HEK293 (cell line): ENCODE results near the gene THYN1.

Experiments
- EGR2 ChIP-seq: fragments of 450-650 bp; formaldehyde crosslinking; IDR thresholded peaks from 2 replicates; pipeline ENCODE4 v1.5.1; 2016; ENCODE audit warnings: low read depth, missing biosample characterization, missing genetic modification characterization
- GLIS1 ChIP-seq: fragments of 450-650 bp; formaldehyde crosslinking; IDR thresholded peaks from 2 replicates; pipeline ENCODE4 v1.5.1; 2016; ENCODE audit warnings: missing biosample characterization, missing genetic modification characterization
- KLF10 ChIP-seq: fragments of 450-650 bp; IDR thresholded peaks from 2 replicates; pipeline ENCODE4 v1.5.1; 2018; ENCODE audit warnings: missing biosample characterization, mild to moderate bottlenecking, missing genetic modification characterization
- MZF1 ChIP-seq: fragments of 450-650 bp; formaldehyde crosslinking; IDR thresholded peaks from 2 replicates; pipeline ENCODE4 v1.5.1; 2017; ENCODE audit warnings: missing biosample characterization, missing genetic modification characterization, borderline replicate concordance
- REPIN1 ChIP-seq: fragments of 450-650 bp; formaldehyde crosslinking; IDR thresholded peaks from 2 replicates; pipeline ENCODE4 v1.5.1; 2017; ENCODE audit warnings: missing biosample characterization, missing genetic modification characterization, low read depth
- ZBTB17 ChIP-seq: fragments of 450-650 bp; formaldehyde crosslinking; IDR thresholded peaks from 2 replicates; pipeline ENCODE4 v1.5.1; 2016; ENCODE audit warnings: missing biosample characterization, missing genetic modification characterization
- ZBTB20 ChIP-seq: fragments of 450-650 bp; formaldehyde crosslinking; IDR thresholded peaks from 2 replicates; pipeline ENCODE4 v1.5.1; 2016; ENCODE audit warnings: missing biosample characterization, missing genetic modification characterization
- ZFP37 ChIP-seq: fragments of 450-650 bp; formaldehyde crosslinking; IDR thresholded peaks from 2 replicates; pipeline ENCODE4 v1.5.1; 2016; ENCODE audit warnings: missing biosample characterization, missing genetic modification characterization
- ZFP69B ChIP-seq: fragments of 450-650 bp; formaldehyde crosslinking; IDR thresholded peaks from 2 replicates; pipeline ENCODE4 v1.5.1; 2016; ENCODE audit warnings: missing biosample characterization, missing genetic modification characterization
- ZNF114 ChIP-seq: fragments of 450-650 bp; formaldehyde crosslinking; IDR thresholded peaks from 2 replicates; pipeline ENCODE4 v1.5.0; 2017; ENCODE audit warnings: missing biosample characterization, missing genetic modification characterization
- ZNF146 ChIP-seq: fragments of 450-650 bp; formaldehyde crosslinking; IDR thresholded peaks from 2 replicates; pipeline ENCODE4 v1.5.1; 2016; ENCODE audit warnings: missing biosample characterization, missing genetic modification characterization
- ZNF2 ChIP-seq: fragments of 450-650 bp; formaldehyde crosslinking; IDR thresholded peaks from 2 replicates; pipeline ENCODE4 v1.5.1; 2016; ENCODE audit warnings: missing biosample characterization, missing genetic modification characterization
- ZNF266 ChIP-seq: fragments of 450-650 bp; formaldehyde crosslinking; IDR thresholded peaks from 2 replicates; pipeline ENCODE4 v1.5.1; 2016; ENCODE audit warnings: missing biosample characterization, missing genetic modification characterization, low read depth
- ZNF292 ChIP-seq: fragments of 450-650 bp; formaldehyde crosslinking; IDR thresholded peaks from 2 replicates; pipeline ENCODE4 v1.5.1; 2016; ENCODE audit warnings: low read depth, missing biosample characterization, missing genetic modification characterization, borderline replicate concordance
- ZNF350 ChIP-seq: fragments of 450-650 bp; formaldehyde crosslinking; IDR thresholded peaks from 2 replicates; pipeline ENCODE4 v1.5.0; 2017; ENCODE audit warnings: missing biosample characterization, mild to moderate bottlenecking, missing genetic modification characterization
- ZNF354C ChIP-seq: fragments of 450-650 bp; formaldehyde crosslinking; IDR thresholded peaks from 2 replicates; pipeline ENCODE4 v1.5.1; 2016; ENCODE audit warnings: missing biosample characterization, missing genetic modification characterization, low read depth, borderline replicate concordance
- ZNF391 ChIP-seq: fragments of 450-650 bp; formaldehyde crosslinking; IDR thresholded peaks from 2 replicates; pipeline ENCODE4 v1.5.1; 2016; ENCODE audit warnings: low read depth, missing biosample characterization, missing genetic modification characterization, borderline replicate concordance
- ZNF555 ChIP-seq: fragments of 450-650 bp; formaldehyde crosslinking; conservative IDR thresholded peaks from 2 replicates; pipeline ENCODE4 v1.5.1; 2017; ENCODE audit warnings: missing biosample characterization, mild to moderate bottlenecking, missing genetic modification characterization, inconsistent platforms
- ZNF585B ChIP-seq: fragments of 450-650 bp; formaldehyde crosslinking; IDR thresholded peaks from 2 replicates; pipeline ENCODE4 v1.5.1; 2016; ENCODE audit warnings: missing biosample characterization, missing genetic modification characterization
- ZNF600 ChIP-seq: fragments of 450-650 bp; formaldehyde crosslinking; IDR thresholded peaks from 2 replicates; pipeline ENCODE4 v1.5.1; 2016; ENCODE audit warnings: missing biosample characterization, missing genetic modification characterization
- ZNF624 ChIP-seq: fragments of 450-650 bp; formaldehyde crosslinking; IDR thresholded peaks from 2 replicates; pipeline ENCODE4 v1.5.1; 2017; ENCODE audit warnings: missing biosample characterization, missing genetic modification characterization
- ZNF747 ChIP-seq: fragments of 450-650 bp; formaldehyde crosslinking; IDR thresholded peaks from 2 replicates; pipeline ENCODE4 v1.5.1; 2016; ENCODE audit warnings: missing biosample characterization, missing genetic modification characterization
- ZSCAN16 ChIP-seq: fragments of 450-650 bp; formaldehyde crosslinking; IDR thresholded peaks from 2 replicates; pipeline ENCODE4 v1.5.1; 2016; ENCODE audit warnings: missing biosample characterization, missing genetic modification characterization
- TF ChIP-seq, protein P1 (sequence below): fragments of 450-650 bp; formaldehyde crosslinking; IDR thresholded peaks from 2 replicates; pipeline ENCODE4 v1.5.1; 2017; ENCODE audit warnings: missing biosample characterization, missing genetic modification characterization
- TF ChIP-seq, protein P2 (sequence below): fragments of 450-650 bp; formaldehyde crosslinking; IDR thresholded peaks from 2 replicates; pipeline ENCODE4 v1.5.1; 2016; ENCODE audit warnings: missing biosample characterization, missing genetic modification characterization
- TF ChIP-seq, protein P3 (sequence below): fragments of 450-650 bp; formaldehyde crosslinking; IDR thresholded peaks from 2 replicates; pipeline ENCODE4 v1.5.1; 2017; ENCODE audit warnings: missing biosample characterization, missing genetic modification characterization
- TF ChIP-seq, protein P4 (sequence below): fragments of 450-650 bp; formaldehyde crosslinking; IDR thresholded peaks from 2 replicates; pipeline ENCODE4 v1.5.1; 2017; ENCODE audit warnings: missing biosample characterization, missing genetic modification characterization
- TF ChIP-seq, protein P5 (sequence below): fragments of 450-650 bp; formaldehyde crosslinking; IDR thresholded peaks from 2 replicates; pipeline ENCODE4 v1.5.1; 2016; ENCODE audit warnings: missing biosample characterization, missing genetic modification characterization
- TF ChIP-seq, protein P6 (sequence below): fragments of 450-650 bp; formaldehyde crosslinking; IDR thresholded peaks from 2 replicates; pipeline ENCODE4 v1.5.1; 2016; ENCODE audit warnings: missing biosample characterization, missing genetic modification characterization

Gene THYN1

DNA sequence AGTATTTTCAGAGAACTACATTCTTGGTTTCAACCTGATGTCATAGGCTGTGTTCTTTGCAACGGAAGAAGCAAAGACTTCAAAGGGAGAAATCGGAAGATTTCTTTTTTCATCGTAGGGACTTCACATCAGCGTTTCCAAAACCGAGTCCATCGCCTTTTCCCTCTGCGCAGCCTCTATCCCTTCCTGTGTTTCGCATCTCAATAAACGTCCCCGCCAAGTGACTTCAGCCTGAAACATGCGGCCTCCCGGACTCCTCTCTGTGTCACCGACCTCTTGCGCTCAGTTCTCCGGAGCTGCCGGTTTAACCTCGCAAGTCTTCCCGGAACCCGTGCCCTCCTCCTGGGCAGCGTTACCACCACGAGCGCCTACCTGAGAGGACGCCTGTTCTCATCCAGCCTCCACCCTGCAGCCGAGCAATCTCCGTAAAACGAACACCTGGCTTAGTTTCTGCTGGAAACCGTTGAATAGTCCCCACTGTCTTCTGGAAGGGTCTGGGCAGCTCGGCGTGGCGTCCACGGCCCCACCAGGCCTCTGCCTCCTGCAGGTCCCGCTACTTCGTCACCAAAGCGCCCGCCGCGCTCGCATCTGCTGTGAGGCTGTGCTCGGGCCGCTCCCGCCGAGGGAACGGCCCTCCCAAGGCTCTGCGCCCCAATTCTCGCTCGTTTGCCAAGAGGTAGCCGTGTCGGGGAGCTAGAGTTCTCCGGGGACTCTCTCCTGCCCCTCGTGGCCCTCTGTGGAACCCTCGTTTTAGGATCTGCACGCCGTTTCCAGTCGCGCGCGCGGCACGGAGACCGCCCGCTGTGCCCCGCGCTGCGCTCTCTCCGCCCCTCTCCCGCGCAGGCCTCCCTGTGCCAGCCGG, 22.6 kb upstream of the THYN1 start, which contains the start of gene GLB1L3 (continued):
- TF ChIP-seq, protein P1, sequence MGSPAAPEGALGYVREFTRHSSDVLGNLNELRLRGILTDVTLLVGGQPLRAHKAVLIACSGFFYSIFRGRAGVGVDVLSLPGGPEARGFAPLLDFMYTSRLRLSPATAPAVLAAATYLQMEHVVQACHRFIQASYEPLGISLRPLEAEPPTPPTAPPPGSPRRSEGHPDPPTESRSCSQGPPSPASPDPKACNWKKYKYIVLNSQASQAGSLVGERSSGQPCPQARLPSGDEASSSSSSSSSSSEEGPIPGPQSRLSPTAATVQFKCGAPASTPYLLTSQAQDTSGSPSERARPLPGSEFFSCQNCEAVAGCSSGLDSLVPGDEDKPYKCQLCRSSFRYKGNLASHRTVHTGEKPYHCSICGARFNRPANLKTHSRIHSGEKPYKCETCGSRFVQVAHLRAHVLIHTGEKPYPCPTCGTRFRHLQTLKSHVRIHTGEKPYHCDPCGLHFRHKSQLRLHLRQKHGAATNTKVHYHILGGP: no peak
- no peak for TF ChIP-seq ZNF391 (tag by site-specific recombination)
- TF ChIP-seq ZNF146 (tag by site-specific recombination): no peak
- TF ChIP-seq ZNF292 (tag by site-specific recombination): no peak
- no peak for TF ChIP-seq ZNF114 (tag by site-specific recombination)
- TF ChIP-seq ZNF747 (tag by site-specific recombination): no peak
- TF ChIP-seq ZNF350 (tag by site-specific recombination): no peak
- TF ChIP-seq, protein P2, sequence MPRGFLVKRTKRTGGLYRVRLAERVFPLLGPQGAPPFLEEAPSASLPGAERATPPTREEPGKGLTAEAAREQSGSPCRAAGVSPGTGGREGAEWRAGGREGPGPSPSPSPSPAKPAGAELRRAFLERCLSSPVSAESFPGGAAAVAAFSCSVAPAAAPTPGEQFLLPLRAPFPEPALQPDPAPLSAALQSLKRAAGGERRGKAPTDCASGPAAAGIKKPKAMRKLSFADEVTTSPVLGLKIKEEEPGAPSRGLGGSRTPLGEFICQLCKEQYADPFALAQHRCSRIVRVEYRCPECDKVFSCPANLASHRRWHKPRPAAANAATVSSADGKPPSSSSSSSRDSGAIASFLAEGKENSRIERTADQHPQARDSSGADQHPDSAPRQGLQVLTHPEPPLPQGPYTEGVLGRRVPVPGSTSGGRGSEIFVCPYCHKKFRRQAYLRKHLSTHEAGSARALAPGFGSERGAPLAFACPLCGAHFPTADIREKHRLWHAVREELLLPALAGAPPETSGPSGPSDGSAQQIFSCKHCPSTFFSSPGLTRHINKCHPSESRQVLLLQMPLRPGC: no peak
- no peak for TF ChIP-seq ZNF266 (tag by site-specific recombination)
- no peak for TF ChIP-seq REPIN1 (tag by site-specific recombination)
- TF ChIP-seq, protein P3, sequence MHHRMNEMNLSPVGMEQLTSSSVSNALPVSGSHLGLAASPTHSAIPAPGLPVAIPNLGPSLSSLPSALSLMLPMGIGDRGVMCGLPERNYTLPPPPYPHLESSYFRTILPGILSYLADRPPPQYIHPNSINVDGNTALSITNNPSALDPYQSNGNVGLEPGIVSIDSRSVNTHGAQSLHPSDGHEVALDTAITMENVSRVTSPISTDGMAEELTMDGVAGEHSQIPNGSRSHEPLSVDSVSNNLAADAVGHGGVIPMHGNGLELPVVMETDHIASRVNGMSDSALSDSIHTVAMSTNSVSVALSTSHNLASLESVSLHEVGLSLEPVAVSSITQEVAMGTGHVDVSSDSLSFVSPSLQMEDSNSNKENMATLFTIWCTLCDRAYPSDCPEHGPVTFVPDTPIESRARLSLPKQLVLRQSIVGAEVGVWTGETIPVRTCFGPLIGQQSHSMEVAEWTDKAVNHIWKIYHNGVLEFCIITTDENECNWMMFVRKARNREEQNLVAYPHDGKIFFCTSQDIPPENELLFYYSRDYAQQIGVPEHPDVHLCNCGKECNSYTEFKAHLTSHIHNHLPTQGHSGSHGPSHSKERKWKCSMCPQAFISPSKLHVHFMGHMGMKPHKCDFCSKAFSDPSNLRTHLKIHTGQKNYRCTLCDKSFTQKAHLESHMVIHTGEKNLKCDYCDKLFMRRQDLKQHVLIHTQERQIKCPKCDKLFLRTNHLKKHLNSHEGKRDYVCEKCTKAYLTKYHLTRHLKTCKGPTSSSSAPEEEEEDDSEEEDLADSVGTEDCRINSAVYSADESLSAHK: no peak
- TF ChIP-seq, protein P4, sequence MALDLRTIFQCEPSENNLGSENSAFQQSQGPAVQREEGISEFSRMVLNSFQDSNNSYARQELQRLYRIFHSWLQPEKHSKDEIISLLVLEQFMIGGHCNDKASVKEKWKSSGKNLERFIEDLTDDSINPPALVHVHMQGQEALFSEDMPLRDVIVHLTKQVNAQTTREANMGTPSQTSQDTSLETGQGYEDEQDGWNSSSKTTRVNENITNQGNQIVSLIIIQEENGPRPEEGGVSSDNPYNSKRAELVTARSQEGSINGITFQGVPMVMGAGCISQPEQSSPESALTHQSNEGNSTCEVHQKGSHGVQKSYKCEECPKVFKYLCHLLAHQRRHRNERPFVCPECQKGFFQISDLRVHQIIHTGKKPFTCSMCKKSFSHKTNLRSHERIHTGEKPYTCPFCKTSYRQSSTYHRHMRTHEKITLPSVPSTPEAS (tag by site-specific recombination): no peak
- no peak for TF ChIP-seq ZNF600 (tag by site-specific recombination)
- TF ChIP-seq ZNF555 (tag by site-specific recombination): no peak
- TF ChIP-seq ZSCAN16: no peak
- no peak for TF ChIP-seq ZNF354C
- peak; percentile 94 for TF ChIP-seq ZFP37 (tag by site-specific recombination)
- TF ChIP-seq, protein P5, sequence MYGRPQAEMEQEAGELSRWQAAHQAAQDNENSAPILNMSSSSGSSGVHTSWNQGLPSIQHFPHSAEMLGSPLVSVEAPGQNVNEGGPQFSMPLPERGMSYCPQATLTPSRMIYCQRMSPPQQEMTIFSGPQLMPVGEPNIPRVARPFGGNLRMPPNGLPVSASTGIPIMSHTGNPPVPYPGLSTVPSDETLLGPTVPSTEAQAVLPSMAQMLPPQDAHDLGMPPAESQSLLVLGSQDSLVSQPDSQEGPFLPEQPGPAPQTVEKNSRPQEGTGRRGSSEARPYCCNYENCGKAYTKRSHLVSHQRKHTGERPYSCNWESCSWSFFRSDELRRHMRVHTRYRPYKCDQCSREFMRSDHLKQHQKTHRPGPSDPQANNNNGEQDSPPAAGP (tag by site-specific recombination): peak; percentile 60; the same call in 1 of the 2 replicates
- TF ChIP-seq ZBTB17 (tag by site-specific recombination): peak; percentile 74
- TF ChIP-seq, protein P6, sequence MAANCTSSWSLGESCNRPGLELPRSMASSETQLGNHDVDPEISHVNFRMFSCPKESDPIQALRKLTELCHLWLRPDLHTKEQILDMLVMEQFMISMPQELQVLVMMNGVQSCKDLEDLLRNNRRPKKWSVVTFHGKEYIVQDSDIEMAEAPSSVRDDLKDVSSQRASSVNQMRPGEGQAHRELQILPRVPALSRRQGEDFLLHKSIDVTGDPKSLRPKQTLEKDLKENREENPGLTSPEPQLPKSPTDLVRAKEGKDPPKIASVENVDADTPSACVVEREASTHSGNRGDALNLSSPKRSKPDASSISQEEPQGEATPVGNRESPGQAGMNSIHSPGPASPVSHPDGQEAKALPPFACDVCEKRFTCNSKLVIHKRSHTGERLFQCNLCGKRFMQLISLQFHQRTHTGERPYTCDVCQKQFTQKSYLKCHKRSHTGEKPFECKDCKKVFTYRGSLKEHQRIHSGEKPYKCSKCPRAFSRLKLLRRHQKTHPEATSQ (tag by site-specific recombination): peak; percentile 38; the same call in 1 of the 2 replicates
- peak; percentile 89; the same call in 1 of the 2 replicates for TF ChIP-seq ZNF2 (tag by site-specific recombination)
- TF ChIP-seq ZBTB20: peak; percentile 46; the same call in 1 of the 2 replicates
- no peak for TF ChIP-seq EGR2 (tag by site-specific recombination)
- TF ChIP-seq GLIS1: peak; percentile 61
- TF ChIP-seq ZNF585B (tag by site-specific recombination): no peak
- TF ChIP-seq KLF10 (tag by site-specific recombination): no peak
- TF ChIP-seq ZNF624 (tag by site-specific recombination): no peak
- peak; percentile 46; the same call in 1 of the 2 replicates for TF ChIP-seq MZF1 (tag by site-specific recombination)
- TF ChIP-seq ZFP69B (tag by site-specific recombination): 0 out of 2 replicates have a peak, but pooled peaks have one; percentile 14
